HepG2 (cell line): ENCODE data around the gene PAK1. TPM values are rescaled to one million over a fixed set of nuclear protein-coding genes. Genes with fewer than 3 reads are reported as not detected.

Source experiments
- ATAD3A ChIP-seq: sonication (generic); formaldehyde crosslinking; IDR thresholded peaks from 2 replicates; pipeline ENCODE4 v1.4.0; 2020; ENCODE audit warnings: missing genetic modification reagents
- LCORL ChIP-seq, 2 experiments: fragments of 450-650 bp in 1 of 2; sonication (generic) in 1 of 2; formaldehyde crosslinking in 1 of 2; IDR thresholded peaks; 2 replicates each; pipeline versions ENCODE4 v1.5.0 to v1.6.1; 2017 to 2020; ENCODE audit warnings: antibody characterized with exemption in 1 of 2, missing genetic modification reagents in 1 of 2
- RFXANK ChIP-seq: IDR thresholded peaks from 2 replicates; pipeline ENCODE4 v1.6.1; 2016
- TBL1XR1 ChIP-seq: fragments of 150-350 bp; IDR thresholded peaks from 2 replicates; pipeline ENCODE4 v1.6.1; 2014; ENCODE audit warnings: borderline replicate concordance, low read length; ENCODE audit not compliant: partially characterized antibody
- ZNF12 ChIP-seq: sonication (generic); formaldehyde crosslinking; IDR thresholded peaks from 2 replicates; pipeline ENCODE4 v1.5.0; 2020; ENCODE audit warnings: missing genetic modification reagents
- ZNF331 ChIP-seq: sonication (generic); formaldehyde crosslinking; IDR thresholded peaks from 2 replicates; pipeline ENCODE4 v1.4.0; 2020; ENCODE audit warnings: missing genetic modification reagents
- polyA plus RNA-seq, 8 experiments: library from polyadenylated mRNA; depleted of rRNA in 3 of 8; stranded (reverse) in 7 of 8; unstranded in 1 of 8; fragments of >200 nt; fragmentation: Illumina TruSeq in 4 of 8; extraction: Trizol in 4 of 8; gene quantifications; 2 replicates each; pipeline versions ENCODE4 v1.2.1 to v1.2.3, GENCODE V29; 2011 to 2016; ENCODE audit warnings: low read depth in 4 of 8, missing spikeins in 1 of 8, mixed read lengths in 1 of 8; ENCODE audit not compliant: insufficient read depth in 1 of 8
- total RNA-seq, 5 experiments: library from RNA; depleted of rRNA; stranded (reverse); fragments of >200 nt; fragmentation: Illumina TruSeq; extraction: Trizol; gene quantifications; 2 replicates each; pipeline ENCODE4 v1.2.3, GENCODE V29; 2016; ENCODE audit warnings: low read depth in 1 of 5
- TF ChIP-seq, protein P1 (sequence below): sonication (generic); formaldehyde crosslinking; IDR thresholded peaks from 2 replicates; pipeline ENCODE4 v1.4.0; 2020; ENCODE audit warnings: missing genetic modification reagents, mild to moderate bottlenecking, borderline replicate concordance
- TF ChIP-seq, protein P2 (sequence below): sonication (generic); formaldehyde crosslinking; IDR thresholded peaks from 2 replicates; pipeline ENCODE4 v1.8.1; 2023; ENCODE audit warnings: mild to moderate bottlenecking, inconsistent platforms, moderate library complexity, missing genetic modification reagents, borderline replicate concordance
- TF ChIP-seq, protein P3 (sequence below): sonication (generic); formaldehyde crosslinking; IDR thresholded peaks from 2 replicates; pipeline ENCODE4 v1.9.0; 2021; ENCODE audit warnings: missing genetic modification reagents, mild to moderate bottlenecking, borderline replicate concordance
- TF ChIP-seq, protein P4 (sequence below): sonication (generic); formaldehyde crosslinking; IDR thresholded peaks from 2 replicates; pipeline ENCODE4 v1.4.0; 2020; ENCODE audit warnings: missing genetic modification reagents, borderline replicate concordance
- TF ChIP-seq, protein P5 (sequence below): IDR thresholded peaks from 2 replicates; pipeline ENCODE4 v1.6.1; 2012; ENCODE audit warnings: low read length, improper control_type of control experiment
- TF ChIP-seq, protein P6 (sequence below): sonication (generic); formaldehyde crosslinking; IDR thresholded peaks from 2 replicates; pipeline ENCODE4 v1.5.0; 2020; ENCODE audit warnings: missing genetic modification reagents

PAK1 gene
- total and polyA plus RNA-seq, 2 of the 13 experiments (the other 11 are each of a cell fraction or from before 2014, with no cell fraction given): 1.5 to 4.3 TPM

DNA sequence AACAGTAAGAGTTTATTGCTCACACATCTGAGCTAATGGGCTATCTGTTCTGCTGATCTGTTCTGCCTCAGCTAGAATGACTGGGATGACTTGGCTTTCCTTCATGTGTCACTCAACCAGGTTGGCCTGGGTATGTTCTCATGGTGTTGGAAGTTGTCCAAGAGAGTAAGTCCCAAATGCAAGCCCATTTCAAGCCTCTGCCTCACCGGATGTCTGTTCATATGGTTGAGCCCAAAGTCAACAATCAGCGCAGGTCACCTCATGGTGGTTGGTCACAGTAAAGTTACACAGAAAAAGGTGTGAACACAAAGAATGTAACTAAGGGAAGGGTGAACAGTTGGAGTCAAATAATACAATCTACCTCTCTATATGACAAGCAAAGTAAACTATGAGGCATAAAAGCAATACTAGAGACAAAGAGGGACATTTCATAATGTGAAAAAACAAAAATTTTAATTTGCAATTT is 174.3 kb downstream of the PAK1 start (continued):
- TF ChIP-seq, protein P1, sequence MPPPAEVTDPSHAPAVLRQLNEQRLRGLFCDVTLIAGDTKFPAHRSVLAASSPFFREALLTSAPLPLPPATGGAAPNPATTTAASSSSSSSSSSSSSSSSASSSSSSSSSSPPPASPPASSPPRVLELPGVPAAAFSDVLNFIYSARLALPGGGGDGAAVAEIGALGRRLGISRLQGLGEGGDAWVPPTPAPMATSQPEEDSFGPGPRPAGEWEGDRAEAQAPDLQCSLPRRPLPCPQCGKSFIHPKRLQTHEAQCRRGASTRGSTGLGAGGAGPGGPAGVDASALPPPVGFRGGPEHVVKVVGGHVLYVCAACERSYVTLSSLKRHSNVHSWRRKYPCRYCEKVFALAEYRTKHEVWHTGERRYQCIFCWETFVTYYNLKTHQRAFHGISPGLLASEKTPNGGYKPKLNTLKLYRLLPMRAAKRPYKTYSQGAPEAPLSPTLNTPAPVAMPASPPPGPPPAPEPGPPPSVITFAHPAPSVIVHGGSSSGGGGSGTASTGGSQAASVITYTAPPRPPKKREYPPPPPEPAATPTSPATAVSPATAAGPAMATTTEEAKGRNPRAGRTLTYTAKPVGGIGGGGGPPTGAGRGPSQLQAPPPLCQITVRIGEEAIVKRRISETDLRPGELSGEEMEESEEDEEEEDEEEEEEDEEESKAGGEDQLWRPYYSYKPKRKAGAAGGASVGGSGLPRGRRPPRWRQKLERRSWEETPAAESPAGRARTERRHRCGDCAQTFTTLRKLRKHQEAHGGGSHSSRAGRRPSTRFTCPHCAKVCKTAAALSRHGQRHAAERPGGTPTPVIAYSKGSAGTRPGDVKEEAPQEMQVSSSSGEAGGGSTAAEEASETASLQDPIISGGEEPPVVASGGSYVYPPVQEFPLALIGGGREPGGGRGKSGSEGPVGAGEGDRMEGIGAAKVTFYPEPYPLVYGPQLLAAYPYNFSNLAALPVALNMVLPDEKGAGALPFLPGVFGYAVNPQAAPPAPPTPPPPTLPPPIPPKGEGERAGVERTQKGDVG (CRISPR knock-in tag): no peak
- TF ChIP-seq, protein P2, sequence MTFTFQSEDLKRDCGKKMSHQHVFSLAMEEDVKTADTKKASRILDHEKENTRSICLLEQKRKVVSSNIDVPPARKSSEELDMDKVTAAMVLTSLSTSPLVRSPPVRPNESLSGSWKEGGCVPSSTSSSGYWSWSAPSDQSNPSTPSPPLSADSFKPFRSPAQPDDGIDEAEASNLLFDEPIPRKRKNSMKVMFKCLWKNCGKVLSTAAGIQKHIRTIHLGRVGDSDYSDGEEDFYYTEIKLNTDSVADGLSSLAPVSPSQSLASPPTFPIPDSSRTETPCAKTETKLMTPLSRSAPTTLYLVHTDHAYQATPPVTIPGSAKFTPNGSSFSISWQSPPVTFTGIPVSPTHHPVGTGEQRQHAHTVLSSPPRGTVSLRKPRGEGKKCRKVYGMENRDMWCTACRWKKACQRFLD (CRISPR knock-in tag): no peak
- TF ChIP-seq ZNF331 (CRISPR knock-in tag): no peak
- no peak for TF ChIP-seq ATAD3A
- TF ChIP-seq ZNF12 (CRISPR knock-in tag): no peak
- TF ChIP-seq LCORL (IDR thresholded peaks at IDR 0.05): no peak
- 0 out of 2 replicates have a peak, but pooled peaks have one; percentile 35 for TF ChIP-seq LCORL (CRISPR knock-in tag; IDR thresholded peaks at IDR 0.05)
- TF ChIP-seq, protein P3, sequence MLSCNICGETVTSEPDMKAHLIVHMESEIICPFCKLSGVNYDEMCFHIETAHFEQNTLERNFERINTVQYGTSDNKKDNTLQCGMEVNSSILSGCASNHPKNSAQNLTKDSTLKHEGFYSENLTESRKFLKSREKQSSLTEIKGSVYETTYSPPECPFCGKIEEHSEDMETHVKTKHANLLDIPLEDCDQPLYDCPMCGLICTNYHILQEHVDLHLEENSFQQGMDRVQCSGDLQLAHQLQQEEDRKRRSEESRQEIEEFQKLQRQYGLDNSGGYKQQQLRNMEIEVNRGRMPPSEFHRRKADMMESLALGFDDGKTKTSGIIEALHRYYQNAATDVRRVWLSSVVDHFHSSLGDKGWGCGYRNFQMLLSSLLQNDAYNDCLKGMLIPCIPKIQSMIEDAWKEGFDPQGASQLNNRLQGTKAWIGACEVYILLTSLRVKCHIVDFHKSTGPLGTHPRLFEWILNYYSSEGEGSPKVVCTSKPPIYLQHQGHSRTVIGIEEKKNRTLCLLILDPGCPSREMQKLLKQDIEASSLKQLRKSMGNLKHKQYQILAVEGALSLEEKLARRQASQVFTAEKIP: no peak
- TF ChIP-seq, protein P4, sequence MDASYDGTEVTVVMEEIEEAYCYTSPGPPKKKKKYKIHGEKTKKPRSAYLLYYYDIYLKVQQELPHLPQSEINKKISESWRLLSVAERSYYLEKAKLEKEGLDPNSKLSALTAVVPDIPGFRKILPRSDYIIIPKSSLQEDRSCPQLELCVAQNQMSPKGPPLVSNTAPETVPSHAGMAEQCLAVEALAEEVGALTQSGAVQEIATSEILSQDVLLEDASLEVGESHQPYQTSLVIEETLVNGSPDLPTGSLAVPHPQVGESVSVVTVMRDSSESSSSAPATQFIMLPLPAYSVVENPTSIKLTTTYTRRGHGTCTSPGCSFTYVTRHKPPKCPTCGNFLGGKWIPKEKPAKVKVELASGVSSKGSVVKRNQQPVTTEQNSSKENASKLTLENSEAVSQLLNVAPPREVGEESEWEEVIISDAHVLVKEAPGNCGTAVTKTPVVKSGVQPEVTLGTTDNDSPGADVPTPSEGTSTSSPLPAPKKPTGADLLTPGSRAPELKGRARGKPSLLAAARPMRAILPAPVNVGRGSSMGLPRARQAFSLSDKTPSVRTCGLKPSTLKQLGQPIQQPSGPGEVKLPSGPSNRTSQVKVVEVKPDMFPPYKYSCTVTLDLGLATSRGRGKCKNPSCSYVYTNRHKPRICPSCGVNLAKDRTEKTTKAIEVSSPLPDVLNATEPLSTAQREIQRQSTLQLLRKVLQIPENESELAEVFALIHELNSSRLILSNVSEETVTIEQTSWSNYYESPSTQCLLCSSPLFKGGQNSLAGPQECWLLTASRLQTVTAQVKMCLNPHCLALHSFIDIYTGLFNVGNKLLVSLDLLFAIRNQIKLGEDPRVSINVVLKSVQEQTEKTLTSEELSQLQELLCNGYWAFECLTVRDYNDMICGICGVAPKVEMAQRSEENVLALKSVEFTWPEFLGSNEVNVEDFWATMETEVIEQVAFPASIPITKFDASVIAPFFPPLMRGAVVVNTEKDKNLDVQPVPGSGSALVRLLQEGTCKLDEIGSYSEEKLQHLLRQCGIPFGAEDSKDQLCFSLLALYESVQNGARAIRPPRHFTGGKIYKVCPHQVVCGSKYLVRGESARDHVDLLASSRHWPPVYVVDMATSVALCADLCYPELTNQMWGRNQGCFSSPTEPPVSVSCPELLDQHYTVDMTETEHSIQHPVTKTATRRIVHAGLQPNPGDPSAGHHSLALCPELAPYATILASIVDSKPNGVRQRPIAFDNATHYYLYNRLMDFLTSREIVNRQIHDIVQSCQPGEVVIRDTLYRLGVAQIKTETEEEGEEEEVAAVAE (CRISPR knock-in tag): no peak
- TF ChIP-seq RFXANK (CRISPR knock-in tag): no peak
- no peak for TF ChIP-seq TBL1XR1
- TF ChIP-seq, protein P5, sequence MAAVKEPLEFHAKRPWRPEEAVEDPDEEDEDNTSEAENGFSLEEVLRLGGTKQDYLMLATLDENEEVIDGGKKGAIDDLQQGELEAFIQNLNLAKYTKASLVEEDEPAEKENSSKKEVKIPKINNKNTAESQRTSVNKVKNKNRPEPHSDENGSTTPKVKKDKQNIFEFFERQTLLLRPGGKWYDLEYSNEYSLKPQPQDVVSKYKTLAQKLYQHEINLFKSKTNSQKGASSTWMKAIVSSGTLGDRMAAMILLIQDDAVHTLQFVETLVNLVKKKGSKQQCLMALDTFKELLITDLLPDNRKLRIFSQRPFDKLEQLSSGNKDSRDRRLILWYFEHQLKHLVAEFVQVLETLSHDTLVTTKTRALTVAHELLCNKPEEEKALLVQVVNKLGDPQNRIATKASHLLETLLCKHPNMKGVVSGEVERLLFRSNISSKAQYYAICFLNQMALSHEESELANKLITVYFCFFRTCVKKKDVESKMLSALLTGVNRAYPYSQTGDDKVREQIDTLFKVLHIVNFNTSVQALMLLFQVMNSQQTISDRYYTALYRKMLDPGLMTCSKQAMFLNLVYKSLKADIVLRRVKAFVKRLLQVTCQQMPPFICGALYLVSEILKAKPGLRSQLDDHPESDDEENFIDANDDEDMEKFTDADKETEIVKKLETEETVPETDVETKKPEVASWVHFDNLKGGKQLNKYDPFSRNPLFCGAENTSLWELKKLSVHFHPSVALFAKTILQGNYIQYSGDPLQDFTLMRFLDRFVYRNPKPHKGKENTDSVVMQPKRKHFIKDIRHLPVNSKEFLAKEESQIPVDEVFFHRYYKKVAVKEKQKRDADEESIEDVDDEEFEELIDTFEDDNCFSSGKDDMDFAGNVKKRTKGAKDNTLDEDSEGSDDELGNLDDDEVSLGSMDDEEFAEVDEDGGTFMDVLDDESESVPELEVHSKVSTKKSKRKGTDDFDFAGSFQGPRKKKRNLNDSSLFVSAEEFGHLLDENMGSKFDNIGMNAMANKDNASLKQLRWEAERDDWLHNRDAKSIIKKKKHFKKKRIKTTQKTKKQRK: no peak
- TF ChIP-seq, protein P6, sequence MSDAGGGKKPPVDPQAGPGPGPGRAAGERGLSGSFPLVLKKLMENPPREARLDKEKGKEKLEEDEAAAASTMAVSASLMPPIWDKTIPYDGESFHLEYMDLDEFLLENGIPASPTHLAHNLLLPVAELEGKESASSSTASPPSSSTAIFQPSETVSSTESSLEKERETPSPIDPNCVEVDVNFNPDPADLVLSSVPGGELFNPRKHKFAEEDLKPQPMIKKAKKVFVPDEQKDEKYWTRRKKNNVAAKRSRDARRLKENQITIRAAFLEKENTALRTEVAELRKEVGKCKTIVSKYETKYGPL (CRISPR knock-in tag): no peak
